Liver (tissue), 3 donors: ENCODE results near the gene GNPTAB.

Source experiments
- EGR1 ChIP-seq, 2 donors: IDR thresholded peaks; 2 replicates each; pipeline ENCODE4 v1.6.1; 2016 to 2018; ENCODE audit warnings: antibody characterized with exemption in 2 of 2, low read depth in 2 of 2
- GABPA ChIP-seq, 2 donors: IDR thresholded peaks in 1 of 2; conservative IDR thresholded peaks in 1 of 2; 2 replicates each; pipeline ENCODE4 v1.6.1; 2016; ENCODE audit warnings: antibody characterized with exemption in 2 of 2, mild to moderate bottlenecking in 1 of 2, moderate library complexity in 1 of 2
- TAF1 ChIP-seq: conservative IDR thresholded peaks from 2 replicates; pipeline ENCODE4 v1.6.1; 2016; ENCODE audit warnings: antibody characterized with exemption, mild to moderate bottlenecking
- TF ChIP-seq, protein P1 (sequence below): fragments of 150-350 bp; IDR thresholded peaks from 2 replicates; pipeline ENCODE4 v1.5.1; 2017; ENCODE audit warnings: improper control_type of control experiment, low read depth, low read length; ENCODE audit not compliant: missing input control
- TF ChIP-seq, protein P2 (sequence below): IDR thresholded peaks from 2 replicates; pipeline ENCODE4 v1.6.1; 2016; ENCODE audit warnings: antibody characterized with exemption
- donor health status: healthy.
- donor health status: healthy.

DNA sequence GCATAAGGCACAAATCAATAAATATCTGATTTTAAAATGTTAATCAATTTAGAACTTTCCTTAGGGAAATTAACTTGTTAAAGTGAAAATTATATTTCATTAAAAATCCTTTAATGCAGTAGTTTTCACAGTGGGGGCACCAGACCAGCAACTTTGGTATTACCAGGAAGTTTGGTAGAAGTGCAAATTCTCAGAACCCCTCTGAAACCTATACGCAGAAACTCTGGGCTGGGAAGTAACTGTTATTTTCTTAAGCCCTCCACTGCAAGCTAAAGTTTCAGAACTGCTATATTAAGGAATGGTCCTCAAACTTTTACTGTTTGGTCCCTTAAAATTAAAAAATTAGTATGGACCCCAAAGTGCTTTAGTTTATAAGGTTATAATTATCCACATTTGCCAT is 35.7 kb downstream of the GNPTAB start:
- TF ChIP-seq, protein P1, sequence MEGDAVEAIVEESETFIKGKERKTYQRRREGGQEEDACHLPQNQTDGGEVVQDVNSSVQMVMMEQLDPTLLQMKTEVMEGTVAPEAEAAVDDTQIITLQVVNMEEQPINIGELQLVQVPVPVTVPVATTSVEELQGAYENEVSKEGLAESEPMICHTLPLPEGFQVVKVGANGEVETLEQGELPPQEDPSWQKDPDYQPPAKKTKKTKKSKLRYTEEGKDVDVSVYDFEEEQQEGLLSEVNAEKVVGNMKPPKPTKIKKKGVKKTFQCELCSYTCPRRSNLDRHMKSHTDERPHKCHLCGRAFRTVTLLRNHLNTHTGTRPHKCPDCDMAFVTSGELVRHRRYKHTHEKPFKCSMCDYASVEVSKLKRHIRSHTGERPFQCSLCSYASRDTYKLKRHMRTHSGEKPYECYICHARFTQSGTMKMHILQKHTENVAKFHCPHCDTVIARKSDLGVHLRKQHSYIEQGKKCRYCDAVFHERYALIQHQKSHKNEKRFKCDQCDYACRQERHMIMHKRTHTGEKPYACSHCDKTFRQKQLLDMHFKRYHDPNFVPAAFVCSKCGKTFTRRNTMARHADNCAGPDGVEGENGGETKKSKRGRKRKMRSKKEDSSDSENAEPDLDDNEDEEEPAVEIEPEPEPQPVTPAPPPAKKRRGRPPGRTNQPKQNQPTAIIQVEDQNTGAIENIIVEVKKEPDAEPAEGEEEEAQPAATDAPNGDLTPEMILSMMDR = no peak
- TF ChIP-seq EGR1 (IDR thresholded peaks at IDR 0.05; ENCODE audit: low read depth in 2 of 2) = no peak
- TF ChIP-seq, protein P2, sequence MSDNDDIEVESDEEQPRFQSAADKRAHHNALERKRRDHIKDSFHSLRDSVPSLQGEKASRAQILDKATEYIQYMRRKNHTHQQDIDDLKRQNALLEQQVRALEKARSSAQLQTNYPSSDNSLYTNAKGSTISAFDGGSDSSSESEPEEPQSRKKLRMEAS = no peak
- no peak for TF ChIP-seq TAF1
- TF ChIP-seq GABPA (IDR thresholded peaks at IDR 0.05 in 1 of 2, conservative IDR thresholded peaks at IDR 0.05 in 1 of 2) = no peak
